Neural cell (in vitro differentiated cells): ENCODE measurements around the gene LARP1. TPM values are rescaled to one million over a fixed set of nuclear protein-coding genes. Genes with fewer than 3 reads are reported as not detected.

Experiments used
- H2AFZ ChIP-seq: fragments of 200-600, 300-800 bp; sonication (generic), shearing (Covaris generic); 2 replicates; pipeline ENCODE4 v1.6.0; 2014; ENCODE audit warnings: low read depth, mild to moderate bottlenecking, antibody characterized with exemption, low read length, moderate library complexity
- H3F3A ChIP-seq: fragments of 200-600 bp; shearing (Covaris generic); 2 replicates; pipeline ENCODE4 v1.6.1; 2016; ENCODE audit warnings: mild to moderate bottlenecking, moderate library complexity, mixed read lengths, antibody characterized with exemption, low read length; ENCODE audit not compliant: insufficient read depth, poor library complexity, severe bottlenecking
- H3K27ac ChIP-seq: fragments of 200-600, 300-800 bp; sonication (generic), shearing (Covaris generic); 2 replicates; pipeline ENCODE4 v1.5.1; 2014; ENCODE audit warnings: mild to moderate bottlenecking, low read length, moderate library complexity
- H3K27me3 ChIP-seq: fragments of 300-800, 200-600 bp; sonication (generic), shearing (Covaris generic); 2 replicates; pipeline ENCODE4 v1.6.0; 2014; ENCODE audit warnings: mild to moderate bottlenecking, low read depth, low read length, moderate library complexity; ENCODE audit not compliant: insufficient read depth
- H3K36me3 ChIP-seq: fragments of 300-800, 200-600 bp; sonication (generic), shearing (Covaris generic); 2 replicates; pipeline ENCODE4 v1.5.1; 2014; ENCODE audit warnings: mild to moderate bottlenecking, antibody characterized with exemption, low read length, moderate library complexity; ENCODE audit not compliant: insufficient read depth
- H3K4me2 ChIP-seq: fragments of 300-800, 200-600 bp; sonication (generic), shearing (Covaris generic); 2 replicates; pipeline ENCODE4 v1.6.0; 2014; ENCODE audit warnings: mild to moderate bottlenecking, low read length
- H3K4me3 ChIP-seq: fragments of 300-800, 200-600 bp; sonication (generic), shearing (Covaris generic); 2 replicates; pipeline ENCODE4 v1.5.1; 2014; ENCODE audit warnings: mild to moderate bottlenecking, low read length, moderate library complexity
- H3K79me2 ChIP-seq: fragments of 200-600 bp; shearing (Covaris generic); replicated peaks from 2 replicates; pipeline ENCODE4 v1.6.0; 2014; ENCODE audit warnings: mild to moderate bottlenecking, low read length, moderate library complexity; ENCODE audit not compliant: insufficient read depth
- H3K9ac ChIP-seq: fragments of 300-800, 200-600 bp; sonication (generic), shearing (Covaris generic); 2 replicates; pipeline ENCODE4 v1.6.1; 2016; ENCODE audit warnings: mild to moderate bottlenecking, low read length, mixed read lengths
- H3K9me2 ChIP-seq: fragments of 200-600 bp; shearing (Covaris generic); 2 replicates; pipeline ENCODE4 v1.6.1; 2016; ENCODE audit warnings: mild to moderate bottlenecking, low read length, mixed read lengths; ENCODE audit not compliant: insufficient read depth
- H3K9me3 ChIP-seq: fragments of 200-600, 300-800 bp; sonication (generic), shearing (Covaris generic); 2 replicates; pipeline ENCODE4 v1.6.1; 2016; ENCODE audit warnings: mild to moderate bottlenecking, mixed run types, low read length, moderate library complexity, mixed read lengths
- H4K20me1 ChIP-seq: fragments of 200-600 bp; shearing (Covaris generic); 2 replicates; pipeline ENCODE4 v1.6.1; 2016; ENCODE audit warnings: mild to moderate bottlenecking, mixed run types; ENCODE audit not compliant: insufficient read depth
- EP300 ChIP-seq: fragments of 450-650 bp; conservative IDR thresholded peaks from 2 replicates; pipeline ENCODE4 v1.6.1; 2014; ENCODE audit warnings: antibody characterized with exemption, mild to moderate bottlenecking, moderate library complexity; ENCODE audit not compliant: poor library complexity, severe bottlenecking
- EZH2 ChIP-seq: fragments of 200-600, 300-800 bp; shearing (Covaris generic), sonication (generic); IDR thresholded peaks from 2 replicates; pipeline ENCODE4 v1.6.1; 2014; ENCODE audit warnings: antibody characterized with exemption, low read length, borderline replicate concordance, mild to moderate bottlenecking; ENCODE audit not compliant: insufficient read depth, poor library complexity, severe bottlenecking
- MXI1 ChIP-seq: fragments of 450-650 bp; conservative IDR thresholded peaks from 2 replicates; pipeline ENCODE4 v1.6.1; 2014; ENCODE audit warnings: antibody characterized with exemption, mild to moderate bottlenecking; ENCODE audit not compliant: poor library complexity, severe bottlenecking
- POLR2AphosphoS5 ChIP-seq: IDR thresholded peaks from 2 replicates; pipeline ENCODE4 v1.6.1; 2012
- RAD21 ChIP-seq: fragments of 450-650 bp; conservative IDR thresholded peaks from 2 replicates; pipeline ENCODE4 v1.6.1; 2014; ENCODE audit warnings: antibody characterized with exemption, mild to moderate bottlenecking, moderate library complexity
- SMC3 ChIP-seq: fragments of 450-650 bp; conservative IDR thresholded peaks from 2 replicates; pipeline ENCODE4 v1.6.1; 2014; ENCODE audit warnings: antibody characterized with exemption, mild to moderate bottlenecking, moderate library complexity; ENCODE audit not compliant: poor library complexity
- TAF1 ChIP-seq: IDR thresholded peaks from 2 replicates; pipeline ENCODE4 v1.6.1; 2012; ENCODE audit warnings: low read depth
- polyA plus RNA-seq: library from polyadenylated mRNA; depleted of rRNA; stranded (reverse); fragments of >200 nt; gene quantifications from 2 replicates; pipeline ENCODE4 v1.2.3, GENCODE V29; 2014
- small RNA-seq, 3 experiments: library from RNA; depleted of rRNA; stranded (forward); fragments of <200 nt; gene quantifications; one replicate each; pipeline ENCODE3, GENCODE V24; 2012
- TF ChIP-seq, protein P1 (sequence below): fragments of 450-650 bp; IDR thresholded peaks from 2 replicates; pipeline ENCODE4 v1.5.1; 2014; ENCODE audit warnings: antibody characterized with exemption, mild to moderate bottlenecking, moderate library complexity; ENCODE audit not compliant: poor library complexity, severe bottlenecking
- TF ChIP-seq, protein P2 (sequence below): IDR thresholded peaks from 2 replicates; pipeline ENCODE4 v1.6.1; 2012; ENCODE audit warnings: borderline replicate concordance

Gene LARP1
- polyA plus RNA-seq, 1 donor from 2014 or later = 36.1 TPM

DNA sequence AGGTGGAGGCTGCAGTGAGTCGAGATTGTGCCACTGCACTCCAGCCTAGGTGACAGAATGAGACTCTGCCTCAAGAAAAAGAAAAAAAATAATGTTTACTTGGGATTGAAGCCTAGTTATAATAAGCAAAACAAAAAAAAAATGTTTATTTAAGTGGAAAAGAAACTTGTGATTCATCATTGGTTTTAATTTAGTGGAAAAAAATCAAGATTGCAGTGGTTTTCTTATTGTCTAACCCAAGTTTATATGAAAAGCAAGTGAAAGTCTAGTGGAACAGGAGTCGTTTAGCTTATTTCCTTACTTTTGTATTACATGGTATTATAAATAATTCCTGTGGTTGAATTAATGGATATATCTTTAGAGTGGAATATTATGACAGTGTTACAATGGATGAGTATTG lies 111.7 kb downstream of the LARP1 start:
- TF ChIP-seq SMC3 = no peak
- TF ChIP-seq, protein P1, sequence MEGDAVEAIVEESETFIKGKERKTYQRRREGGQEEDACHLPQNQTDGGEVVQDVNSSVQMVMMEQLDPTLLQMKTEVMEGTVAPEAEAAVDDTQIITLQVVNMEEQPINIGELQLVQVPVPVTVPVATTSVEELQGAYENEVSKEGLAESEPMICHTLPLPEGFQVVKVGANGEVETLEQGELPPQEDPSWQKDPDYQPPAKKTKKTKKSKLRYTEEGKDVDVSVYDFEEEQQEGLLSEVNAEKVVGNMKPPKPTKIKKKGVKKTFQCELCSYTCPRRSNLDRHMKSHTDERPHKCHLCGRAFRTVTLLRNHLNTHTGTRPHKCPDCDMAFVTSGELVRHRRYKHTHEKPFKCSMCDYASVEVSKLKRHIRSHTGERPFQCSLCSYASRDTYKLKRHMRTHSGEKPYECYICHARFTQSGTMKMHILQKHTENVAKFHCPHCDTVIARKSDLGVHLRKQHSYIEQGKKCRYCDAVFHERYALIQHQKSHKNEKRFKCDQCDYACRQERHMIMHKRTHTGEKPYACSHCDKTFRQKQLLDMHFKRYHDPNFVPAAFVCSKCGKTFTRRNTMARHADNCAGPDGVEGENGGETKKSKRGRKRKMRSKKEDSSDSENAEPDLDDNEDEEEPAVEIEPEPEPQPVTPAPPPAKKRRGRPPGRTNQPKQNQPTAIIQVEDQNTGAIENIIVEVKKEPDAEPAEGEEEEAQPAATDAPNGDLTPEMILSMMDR = no peak
- TF ChIP-seq MXI1 = no peak
- no peak for TF ChIP-seq POLR2AphosphoS5
- TF ChIP-seq EP300 = no peak
- TF ChIP-seq EZH2 = no peak
- no peak for TF ChIP-seq TAF1
- TF ChIP-seq, protein P2, sequence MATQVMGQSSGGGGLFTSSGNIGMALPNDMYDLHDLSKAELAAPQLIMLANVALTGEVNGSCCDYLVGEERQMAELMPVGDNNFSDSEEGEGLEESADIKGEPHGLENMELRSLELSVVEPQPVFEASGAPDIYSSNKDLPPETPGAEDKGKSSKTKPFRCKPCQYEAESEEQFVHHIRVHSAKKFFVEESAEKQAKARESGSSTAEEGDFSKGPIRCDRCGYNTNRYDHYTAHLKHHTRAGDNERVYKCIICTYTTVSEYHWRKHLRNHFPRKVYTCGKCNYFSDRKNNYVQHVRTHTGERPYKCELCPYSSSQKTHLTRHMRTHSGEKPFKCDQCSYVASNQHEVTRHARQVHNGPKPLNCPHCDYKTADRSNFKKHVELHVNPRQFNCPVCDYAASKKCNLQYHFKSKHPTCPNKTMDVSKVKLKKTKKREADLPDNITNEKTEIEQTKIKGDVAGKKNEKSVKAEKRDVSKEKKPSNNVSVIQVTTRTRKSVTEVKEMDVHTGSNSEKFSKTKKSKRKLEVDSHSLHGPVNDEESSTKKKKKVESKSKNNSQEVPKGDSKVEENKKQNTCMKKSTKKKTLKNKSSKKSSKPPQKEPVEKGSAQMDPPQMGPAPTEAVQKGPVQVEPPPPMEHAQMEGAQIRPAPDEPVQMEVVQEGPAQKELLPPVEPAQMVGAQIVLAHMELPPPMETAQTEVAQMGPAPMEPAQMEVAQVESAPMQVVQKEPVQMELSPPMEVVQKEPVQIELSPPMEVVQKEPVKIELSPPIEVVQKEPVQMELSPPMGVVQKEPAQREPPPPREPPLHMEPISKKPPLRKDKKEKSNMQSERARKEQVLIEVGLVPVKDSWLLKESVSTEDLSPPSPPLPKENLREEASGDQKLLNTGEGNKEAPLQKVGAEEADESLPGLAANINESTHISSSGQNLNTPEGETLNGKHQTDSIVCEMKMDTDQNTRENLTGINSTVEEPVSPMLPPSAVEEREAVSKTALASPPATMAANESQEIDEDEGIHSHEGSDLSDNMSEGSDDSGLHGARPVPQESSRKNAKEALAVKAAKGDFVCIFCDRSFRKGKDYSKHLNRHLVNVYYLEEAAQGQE = no peak
- no peak for TF ChIP-seq RAD21
- Histone ChIP-seq H3K36me3 (peaks cover 6% of the 10 kb centered on the region), H3K9me2 (no peaks in the 10 kb centered on the region), H3K4me3 (no peak overlapping the region), H3K27ac (no peak overlapping the region), H2AFZ (no peak overlapping the region), H3F3A (no peaks in the 10 kb centered on the region), H3K9ac (no peak overlapping the region), H3K9me3 (no peaks in the 10 kb centered on the region), H3K4me2 (no peak overlapping the region), H3K27me3 (no peaks in the 10 kb centered on the region), H3K79me2 (peaks cover 29% of the 10 kb centered on the region), H4K20me1 (no peaks in the 10 kb centered on the region)

Small RNAs within 50 kb of the gene (small RNA-seq; reads per million reads assigned to genes)
- 0 reads per million in 3 experiments for gene MIR378H
- 0 to 1.2 (median 0) reads per million in 3 experiments for gene RF00019

Other genes starting within 250 kb of the LARP1 start
- gene FAXDC2, start 95.2 kb downstream of the LARP1 start, polyA plus RNA-seq = 0.12 TPM in 1 of 2 replicates, not detected in the other
- 146 and 153 TPM in 2 replicates for gene CNOT8, start 103.2 kb downstream of the LARP1 start, polyA plus RNA-seq
- 13.0 and 16.6 TPM in 2 replicates for gene GEMIN5, start 182.8 kb downstream of the LARP1 start, polyA plus RNA-seq
- 26.8 and 28.0 TPM in 2 replicates for gene MRPL22, start 185.7 kb downstream of the LARP1 start, polyA plus RNA-seq